GM12878 (cell line): ENCODE measurements around the gene PTPRN2. TPM values are rescaled to one million over a fixed set of nuclear protein-coding genes. Genes with fewer than 3 reads are reported as not detected.

Source experiments
- ATAC-seq: fragments of 200-7000 bp; cut with Tn5 transposase; 3 replicates; pipeline ENCODE4 v1.9.1; 2020; ENCODE audit warnings: mild to moderate bottlenecking, moderate library complexity
- BruUV-seq: library from RNA; stranded (reverse); fragments of 400-500 nt; replicated peaks from 2 replicates; lab custom pipeline; 2021; lab: Mats Ljungman, UMichigan
- CTCF ChIA-PET: fragments of 300-600 bp; sonication (Branson Sonifier 250); formaldehyde crosslinking; extraction: SDS; loops from one replicate; lab custom pipeline; 2021; ENCODE audit warnings: inconsistent platforms; lab: Yijun Ruan, JAX
- POLR2A ChIA-PET: fragments of 350-600 bp; formaldehyde crosslinking; extraction: SDS; loops from one replicate; lab custom pipeline; 2021; ENCODE audit warnings: inconsistent platforms; lab: Charles Lee
- RAD21 ChIA-PET: fragments of 300-600 bp; sonication (Branson Sonifier 250); formaldehyde crosslinking; loops from one replicate; lab custom pipeline; 2023; ENCODE audit warnings: antibody characterized with exemption; ENCODE audit not compliant: unreplicated experiment; lab: Charles Lee
- SMC1A ChIA-PET: fragments of 300-600 bp; sonication (Branson Sonifier 250); formaldehyde crosslinking; loops from one replicate; lab custom pipeline; 2023; ENCODE audit not compliant: unreplicated experiment, uncharacterized antibody; lab: Charles Lee
- DNase-seq: peaks from one replicate; pipeline ENCODE4 v3.0.0-alpha.2; 2011; ENCODE audit warnings: low read depth, low spot score
- FAIRE-seq: peaks from 3 replicates; lab custom pipeline; 2011; peaks lifted over from hg19 to GRCh38; lab: Jason Lieb, UNC
- H2AFZ ChIP-seq: 2 replicates; pipeline ENCODE4 v1.6.0; 2011; ENCODE audit warnings: low read depth, low read length, control low read depth; ENCODE audit not compliant: control insufficient read depth
- H3K27ac ChIP-seq: 2 replicates; pipeline ENCODE4 v1.5.1; 2011; ENCODE audit warnings: control low read depth; ENCODE audit not compliant: control insufficient read depth, insufficient read depth
- H3K27me3 ChIP-seq, 2 experiments: replicated peaks in 1 of 2; 2 replicates each; pipeline versions ENCODE4 v1.6.0 to v1.6.1; 2011; ENCODE audit warnings: low read length in 1 of 2; ENCODE audit not compliant: control insufficient read depth in 2 of 2, insufficient read depth in 2 of 2
- H3K36me3 ChIP-seq, 2 experiments: 2 replicates each; pipeline ENCODE4 v1.5.1; 2011; ENCODE audit warnings: low read length in 1 of 2; ENCODE audit not compliant: control insufficient read depth in 2 of 2, insufficient read depth in 2 of 2
- H3K4me1 ChIP-seq: 2 replicates; pipeline ENCODE4 v1.6.1; 2011; ENCODE audit warnings: mild to moderate bottlenecking, low read length, moderate library complexity, mixed read lengths; ENCODE audit not compliant: control insufficient read depth, insufficient read depth
- H3K4me2 ChIP-seq: 2 replicates; pipeline ENCODE4 v1.6.0; 2011; ENCODE audit warnings: control low read depth; ENCODE audit not compliant: control insufficient read depth, insufficient read depth
- H3K4me3 ChIP-seq: fragments of 200-600 bp; sonication (generic); 2 replicates; pipeline ENCODE4 v1.5.1; 2016
- H3K79me2 ChIP-seq: 2 replicates; pipeline ENCODE4 v1.6.0; 2011; ENCODE audit warnings: low read length; ENCODE audit not compliant: control insufficient read depth, insufficient read depth
- H3K9ac ChIP-seq: 2 replicates; pipeline ENCODE4 v1.8.0; 2011; ENCODE audit warnings: low read length, control low read depth, mixed read lengths; ENCODE audit not compliant: control insufficient read depth, insufficient read depth
- H3K9me3 ChIP-seq: replicated peaks from 3 replicates; pipeline ENCODE4 v1.5.1; 2011; ENCODE audit warnings: mild to moderate bottlenecking, low read length; ENCODE audit not compliant: control insufficient read depth, insufficient read depth
- H4K20me1 ChIP-seq: 2 replicates; pipeline ENCODE4 v1.6.0; 2011; ENCODE audit not compliant: control insufficient read depth, insufficient read depth
- ASH2L ChIP-seq: fragments of 300-600, 200-600 bp; sonication (generic); IDR thresholded peaks from 2 replicates; pipeline ENCODE4 v1.6.1; 2017; ENCODE audit warnings: low read depth, mild to moderate bottlenecking, borderline replicate concordance
- BCL11A ChIP-seq: IDR thresholded peaks from 2 replicates; pipeline ENCODE4 v1.6.1; 2011; ENCODE audit warnings: low read depth, low read length
- BHLHE40 ChIP-seq, 2 experiments: fragments of 450-650 bp in 1 of 2; IDR thresholded peaks; 2 replicates each; pipeline ENCODE4 v1.6.1; 2011 to 2017; ENCODE audit warnings: low read depth in 2 of 2, borderline replicate concordance in 1 of 2, improper control_type of control experiment in 1 of 2, low read length in 1 of 2, mild to moderate bottlenecking in 1 of 2
- CBX3 ChIP-seq: fragments of 200-600 bp; sonication (generic); IDR thresholded peaks from 2 replicates; pipeline ENCODE4 v1.6.1; 2016; ENCODE audit warnings: low read depth, borderline replicate concordance
- CREM ChIP-seq: IDR thresholded peaks from 2 replicates; pipeline ENCODE4 v1.6.1; 2014; ENCODE audit warnings: antibody characterized with exemption, low read depth
- CTCF ChIP-seq, 3 experiments: IDR thresholded peaks in 2 of 3; conservative IDR thresholded peaks in 1 of 3; 2 replicates each; pipeline ENCODE4 v1.5.1; 2011; ENCODE audit warnings: low read depth in 3 of 3, low read length in 3 of 3, mild to moderate bottlenecking in 3 of 3, control low read depth in 2 of 3, moderate library complexity in 2 of 3, inconsistent platforms in 1 of 3, mixed read lengths in 1 of 3; ENCODE audit not compliant: control insufficient read depth in 2 of 3, insufficient read depth in 1 of 3; ENCODE audit errors: extremely low read depth in 1 of 3
- FOXK2 ChIP-seq: fragments of 450-650 bp; IDR thresholded peaks from 2 replicates; pipeline ENCODE4 v1.6.1; 2017; ENCODE audit warnings: mild to moderate bottlenecking, moderate library complexity
- GATAD2B ChIP-seq: fragments of 450-650 bp; conservative IDR thresholded peaks from 2 replicates; pipeline ENCODE4 v1.6.1; 2017; ENCODE audit warnings: low read depth, mild to moderate bottlenecking, moderate library complexity
- IRF4 ChIP-seq: IDR thresholded peaks from 2 replicates; pipeline ENCODE4 v1.6.1; 2011; ENCODE audit warnings: low read depth, low read length
- JUND ChIP-seq: IDR thresholded peaks from 2 replicates; pipeline ENCODE4 v1.6.1; 2012; ENCODE audit warnings: low read depth, mild to moderate bottlenecking, low read length, improper control_type of control experiment, moderate library complexity
- MAX ChIP-seq: IDR thresholded peaks from 2 replicates; pipeline ENCODE4 v1.6.1; 2012; ENCODE audit warnings: low read depth, low read length, improper control_type of control experiment
- MEF2A ChIP-seq: IDR thresholded peaks from 2 replicates; pipeline ENCODE4 v1.6.1; 2011; ENCODE audit warnings: low read depth, mild to moderate bottlenecking, low read length, moderate library complexity; ENCODE audit not compliant: insufficient read depth
- MTA3 ChIP-seq: IDR thresholded peaks from 2 replicates; pipeline ENCODE4 v1.6.1; 2012; ENCODE audit warnings: low read length, inconsistent platforms, borderline replicate concordance
- NFXL1 ChIP-seq: fragments of 450-650 bp; IDR thresholded peaks from 2 replicates; pipeline ENCODE4 v1.6.1; 2017; ENCODE audit warnings: antibody characterized with exemption, mild to moderate bottlenecking, borderline replicate concordance
- NR2F1 ChIP-seq: fragments of 450-650 bp; conservative IDR thresholded peaks from 2 replicates; pipeline ENCODE4 v1.6.1; 2017; ENCODE audit warnings: mild to moderate bottlenecking
- RCOR1 ChIP-seq: conservative IDR thresholded peaks from 2 replicates; pipeline ENCODE4 v1.6.1; 2012; ENCODE audit warnings: low read depth, low read length, improper control_type of control experiment
- SREBF2 ChIP-seq: IDR thresholded peaks from 2 replicates; pipeline ENCODE4 v1.6.1; 2012; ENCODE audit warnings: mild to moderate bottlenecking, low read length
- TCF3 ChIP-seq: IDR thresholded peaks from 2 replicates; pipeline ENCODE4 v1.6.1; 2012; ENCODE audit warnings: low read depth, mild to moderate bottlenecking, low read length, borderline replicate concordance; ENCODE audit not compliant: insufficient read depth
- USF1 ChIP-seq: IDR thresholded peaks from 2 replicates; pipeline ENCODE4 v1.6.1; 2011; ENCODE audit warnings: borderline replicate concordance, low read depth, mild to moderate bottlenecking, moderate library complexity, mixed read lengths, low read length; ENCODE audit not compliant: insufficient read depth; ENCODE audit errors: extremely low read length
- YBX1 ChIP-seq: fragments of 450-650 bp; IDR thresholded peaks from 2 replicates; pipeline ENCODE4 v1.6.1; 2016; ENCODE audit warnings: antibody characterized with exemption
- ZSCAN29 ChIP-seq: fragments of 450-650 bp; IDR thresholded peaks from 2 replicates; pipeline ENCODE4 v1.6.1; 2017; ENCODE audit warnings: mild to moderate bottlenecking, moderate library complexity
- WGBS: methylation state at CpG from one replicate; pipeline ENCODE4 v1.1.6; 2016; ENCODE audit warnings: low lambda C conversion rate; ENCODE audit not compliant: insufficient replicate concordance, insufficient coverage; ENCODE audit errors: missing lambda C conversion rate; 5-methylcytosine and 5-hydroxymethylcytosine counted together
- in situ Hi-C: fragments of 300-500 bp; cut with MboI; formaldehyde crosslinking; loops from 9 replicates; pipeline ENCODE4 v1.14.3; 2018; ENCODE audit warnings: mixed read lengths
- intact Hi-C: fragments of 100-400 bp; cut with micrococcal nuclease; formaldehyde crosslinking; loops from one replicate; pipeline ENCODE4 v1.14.2; 2022; ENCODE audit not compliant: unreplicated experiment
- polyA plus RNA-seq, 11 experiments: library from polyadenylated mRNA; depleted of rRNA in 4 of 11; unstranded in 6 of 11; stranded (reverse) in 5 of 11; fragments of >200 nt; fragmentation: Nextera tagmentation in 4 of 11; fragmentation: Illumina TruSeq in 1 of 11; extraction: Ambion mirVana in 4 of 11; extraction: Trizol in 1 of 11; gene quantifications; 1 replicate in 1 of 11; 2 replicates in 10 of 11; pipeline versions ENCODE4 v1.2.1 to v1.2.3, GENCODE V29; 2011 to 2016; ENCODE audit warnings: inconsistent platforms in 2 of 11, missing spikeins in 2 of 11, low read depth in 1 of 11
- total RNA-seq, 4 experiments: library from RNA; depleted of rRNA in 3 of 4; stranded (reverse); fragments of >200 nt in 3 of 4; fragmentation: Illumina TruSeq in 1 of 4; extraction: Trizol in 1 of 4; gene quantifications; 2 replicates each; pipeline versions ENCODE4 v1.2.1 to v1.2.3, GENCODE V29; 2013 to 2021

Gene PTPRN2
- total and polyA plus RNA-seq, 10 of the 15 experiments (the other 5 are each of a cell fraction or from before 2014, with no cell fraction given) = 5.4 TPM; not detected in 9

GRCh38 chr7:157684157-157684908 is 903.3 kb downstream of the PTPRN2 start (continued):
- TF ChIP-seq YBX1 (no peak), CTCF (IDR thresholded peaks at IDR 0.05 in 2 of 3, conservative IDR thresholded peaks at IDR 0.05 in 1 of 3; ENCODE audit: control insufficient read depth in 2 of 3, extremely low read depth in 1 of 3, insufficient read depth in 1 of 3, low read depth in 3 of 3, low read length in 3 of 3) (no peak), CBX3 (no peak), FOXK2 (no peak), JUND (no peak)

- no peak for ATAC-seq
- in situ Hi-C loops (no loop called here), intact Hi-C loops (no loop called here)
- H3K4me3 ChIP-seq = no peak overlapping the region
- no peaks in the 10 kb centered on the region; a peak in 2 of 4 replicates for H3K27me3 ChIP-seq
- H3K79me2 ChIP-seq = no peaks in the 10 kb centered on the region
- SMC1A ChIA-PET = no interaction called here
- H4K20me1 ChIP-seq = no peaks in the 10 kb centered on the region
- BruUV-seq = no TSS peak
- FAIRE-seq = no peak
- POLR2A ChIA-PET = no interaction called here
- no peaks in the 10 kb centered on the region; the same call in 2 of the 3 replicates for H3K9me3 ChIP-seq
- H2AFZ ChIP-seq = no peak overlapping the region
- no peak for DNase-seq
- CTCF ChIA-PET = no interaction called here
- no peak overlapping the region for H3K4me2 ChIP-seq
- no peak overlapping the region for H3K27ac ChIP-seq
- RAD21 ChIA-PET = no interaction called here
- no peak overlapping the region for H3K9ac ChIP-seq
- no peaks in the 10 kb centered on the region for H3K4me1 ChIP-seq
- no peaks in the 10 kb centered on the region for H3K36me3 ChIP-seq
- WGBS = 41% methylated on average over 20 of the region's 20 CpGs
- TF ChIP-seq IRF4 (no peak), CREM (no peak), SREBF2 (no peak), MTA3 (no peak), TCF3 (no peak), GATAD2B (no peak), ASH2L (no peak), USF1 (no peak), ZSCAN29 (no peak), MEF2A (no peak), BHLHE40 (IDR thresholded peaks at IDR 0.05; ENCODE audit: borderline replicate concordance in 1 of 2, low read depth in 2 of 2, low read length in 1 of 2) (no peak), NR2F1 (no peak), BCL11A (no peak), RCOR1 (no peak), MAX (no peak), NFXL1 (no peak)
Observed at GRCh38 chr7:157683747-157684156, 903.9 kb downstream of the PTPRN2 start.
